HG03575 (cell line): Measurements from ENCODE around the gene SPATA21.
A peak's percentile ranks its signal among the peaks of the same experiment; 100 is the strongest.
"Not testable (repeated sequence)": the region's sequence is repeated elsewhere in the genome, so short reads cannot be mapped to it uniquely, and the experiment has no call there.

Experiments
- ATAC-seq: cut with Tn5 transposase; IDR thresholded peaks from one replicate; pipeline ENCODE4 v1.9.1; 2021; ENCODE audit not compliant: unreplicated experiment, insufficient number of reproducible peaks, low FRiP score; ENCODE audit errors: extremely low read depth

SPATA21 gene

DNA sequence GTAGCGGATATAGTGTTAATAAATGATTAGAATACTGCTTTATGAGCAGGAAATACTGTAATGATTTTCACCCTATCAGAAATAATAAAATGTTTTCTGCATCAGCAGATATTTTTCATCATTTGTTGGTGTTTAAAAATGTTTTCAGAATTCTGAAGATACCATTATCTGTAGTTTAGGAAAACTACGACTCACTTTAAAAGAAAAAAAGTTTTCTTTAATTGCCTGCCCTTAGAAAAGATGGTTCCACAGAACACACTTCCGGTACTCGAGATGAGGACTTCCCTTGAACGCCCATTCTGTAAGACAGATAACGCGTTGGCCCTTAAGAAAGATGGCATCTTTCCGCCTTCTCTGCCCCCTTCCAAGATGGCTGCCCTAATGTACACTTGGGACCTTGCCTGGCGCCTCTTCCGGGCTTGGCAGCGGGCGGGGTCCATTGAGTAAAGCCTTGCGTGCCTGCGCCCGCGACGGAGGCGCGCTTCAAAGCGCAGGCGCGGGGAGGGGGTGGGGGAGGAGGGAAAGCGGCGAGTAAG, 70.4 kb downstream of the SPATA21 start, which contains the start of gene SZRD1:
Gene SZRD1 (plus strand): TSS at position 521 of the 536 bp plus-strand sequence. CDS start 16 bp downstream, outside the sequence.
- ATAC-seq, result peak; percentile 50

GRCh38 chr1:16365146-16365498, 72.1 kb downstream of the SPATA21 start:
- ATAC-seq, result not testable (repeated sequence)

DNA sequence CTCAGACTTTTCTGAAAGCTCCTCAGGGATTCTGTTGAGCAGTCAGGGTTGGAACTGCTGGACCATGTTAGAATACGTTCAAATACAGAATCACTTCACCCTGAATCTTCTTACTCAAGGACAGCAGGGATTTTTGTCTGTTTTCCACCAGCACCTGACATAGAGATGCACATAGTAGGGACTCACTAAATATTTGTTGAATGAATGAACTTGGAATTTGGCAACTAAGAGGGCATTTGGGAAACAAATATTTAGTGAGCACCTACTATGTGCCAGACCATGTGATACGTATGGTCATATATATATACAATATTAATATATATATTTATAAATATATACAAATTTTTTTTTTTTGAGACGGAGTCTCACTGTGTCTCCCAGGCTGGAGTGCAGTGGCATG, 80.4 kb downstream of the SPATA21 start:
- ATAC-seq, result no peak

GRCh38 chr1:16354619-16355018, 82.6 kb downstream of the SPATA21 start:
- no peak for ATAC-seq

GRCh38 chr1:16352842-16353535, 84.2 kb downstream of the SPATA21 start:
- ATAC-seq, result no peak

GRCh38 chr1:16351994-16352841, 85.0 kb downstream of the SPATA21 start, which contains the start of gene FBXO42:
TSS of gene FBXO42 (minus strand) at chr1:16352480. CDS start at chr1:16315418, 37,062 bp downstream.
- ATAC-seq, result no peak

DNA sequence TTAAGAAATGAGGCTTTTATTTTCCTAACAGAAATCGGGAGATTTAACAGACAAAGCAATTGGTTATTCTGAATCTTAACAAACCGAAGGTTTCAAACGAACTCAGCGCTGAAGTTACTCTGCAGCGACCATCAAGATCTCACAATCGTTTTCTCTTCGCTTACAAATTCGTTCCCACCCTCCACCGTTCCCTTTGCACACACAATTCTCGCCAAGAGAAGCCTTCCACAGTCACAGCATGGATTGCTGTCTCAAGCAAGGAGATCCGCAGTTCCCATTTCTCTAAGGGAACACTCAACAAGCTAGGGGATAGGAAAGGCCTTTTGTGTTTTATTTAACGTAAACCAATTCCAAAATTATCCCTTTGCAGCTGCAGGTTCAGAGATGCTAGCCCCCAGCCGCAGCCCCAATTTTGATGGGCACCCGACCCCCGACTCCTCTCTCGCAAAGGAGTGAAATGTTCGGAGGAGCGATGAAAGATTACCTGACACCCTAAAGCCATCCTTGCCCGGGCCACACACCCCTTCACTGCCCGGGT, 85.7 kb downstream of the SPATA21 start:
- ATAC-seq, result no peak

GRCh38 chr1:16349847-16350406, 87.3 kb downstream of the SPATA21 start:
- ATAC-seq, result no peak
